ENCODE measurements around the gene NAPB. TPM values are rescaled to one million over a fixed set of nuclear protein-coding genes. Genes with fewer than 3 reads are reported as not detected.

The NAPB gene
- total RNA-seq, 1 donor from 2014 or later = 7.5 TPM

GRCh38 chr20:23386304-23387117 is 34.8 kb downstream of the NAPB start:
- H3K4me1 Mint-ChIP-seq (ENCODE audit: low read depth) = no peaks in the 10 kb centered on the region

GRCh38 chr20:23381876-23382275 is 39.4 kb downstream of the NAPB start:
- no peak for DNase-seq (ENCODE audit: low spot score)
- no peak for TF ChIP-seq CTCF (IDR thresholded peaks at IDR 0.05)
- Mint-ChIP-seq H3K27ac (ENCODE audit: unreplicated experiment) (no peak overlapping the region), H3K36me3 (ENCODE audit: low read depth) (peaks cover 30% of the 10 kb centered on the region), H3K27me3 (ENCODE audit: low read depth) (no peaks in the 10 kb centered on the region), H3K4me3 (ENCODE audit: unreplicated experiment) (no peak overlapping the region), H3K4me1 (ENCODE audit: low read depth) (no peaks in the 10 kb centered on the region), H3K9me3 (ENCODE audit: low read depth) (peaks cover 6% of the 10 kb centered on the region)

More at GRCh38 chr20:23386304-23387117, 34.8 kb downstream of the NAPB start:
- H3K36me3 Mint-ChIP-seq (ENCODE audit: low read depth) = peaks cover 41% of the 10 kb centered on the region
- no peaks in the 10 kb centered on the region for H3K27me3 Mint-ChIP-seq (ENCODE audit: low read depth)
- H3K27ac Mint-ChIP-seq (ENCODE audit: unreplicated experiment) = no peak overlapping the region
- no peak for TF ChIP-seq CTCF (IDR thresholded peaks at IDR 0.05)
- DNase-seq (ENCODE audit: low spot score) = no peak
- H3K4me3 Mint-ChIP-seq (ENCODE audit: unreplicated experiment) = no peak overlapping the region
- peaks cover 11% of the 10 kb centered on the region for H3K9me3 Mint-ChIP-seq (ENCODE audit: low read depth)

GRCh38 chr20:23379772-23380171 is 41.5 kb downstream of the NAPB start:
- no peak for TF ChIP-seq CTCF (IDR thresholded peaks at IDR 0.05)
- Mint-ChIP-seq H3K9me3 (ENCODE audit: low read depth) (peaks cover 4% of the 10 kb centered on the region), H3K27ac (ENCODE audit: unreplicated experiment) (no peak overlapping the region), H3K4me1 (ENCODE audit: low read depth) (no peaks in the 10 kb centered on the region), H3K27me3 (ENCODE audit: low read depth) (no peaks in the 10 kb centered on the region), H3K4me3 (ENCODE audit: unreplicated experiment) (no peak overlapping the region), H3K36me3 (ENCODE audit: low read depth) (peaks cover 39% of the 10 kb centered on the region)
- no peak for DNase-seq (ENCODE audit: low spot score)

- Mint-ChIP-seq H3K9me3 (ENCODE audit: low read depth) (no peaks in the 10 kb centered on the region), H3K36me3 (ENCODE audit: low read depth) (peaks cover 34% of the 10 kb centered on the region), H3K4me3 (ENCODE audit: unreplicated experiment) (no peak overlapping the region), H3K4me1 (ENCODE audit: low read depth) (no peaks in the 10 kb centered on the region), H3K27ac (ENCODE audit: unreplicated experiment) (no peak overlapping the region), H3K27me3 (ENCODE audit: low read depth) (no peaks in the 10 kb centered on the region)
- TF ChIP-seq CTCF (IDR thresholded peaks at IDR 0.05) = no peak
- no peak for DNase-seq (ENCODE audit: low spot score)
These were observed 45.5 kb downstream of the NAPB start for GRCh38 chr20:23375827-23376226.

- H3K27me3 Mint-ChIP-seq (ENCODE audit: low read depth) = no peaks in the 10 kb centered on the region
- no peaks in the 10 kb centered on the region for H3K9me3 Mint-ChIP-seq (ENCODE audit: low read depth)
- H3K27ac Mint-ChIP-seq (ENCODE audit: unreplicated experiment) = no peak overlapping the region
- no peak for TF ChIP-seq CTCF (IDR thresholded peaks at IDR 0.05)
- H3K4me1 Mint-ChIP-seq (ENCODE audit: low read depth) = no peaks in the 10 kb centered on the region
- H3K36me3 Mint-ChIP-seq (ENCODE audit: low read depth) = peaks cover 41% of the 10 kb centered on the region
- no peak for DNase-seq (ENCODE audit: low spot score)
- H3K4me3 Mint-ChIP-seq (ENCODE audit: unreplicated experiment) = no peak overlapping the region
These were observed 46.8 kb downstream of the NAPB start for GRCh38 chr20:23374441-23374840.

All from chondrocyte (in vitro differentiated cells).